ENCODE data around the gene EIF2AK2.

The EIF2AK2 gene

GRCh38 chr2:37156071-37156856 is 516 bp downstream of the EIF2AK2 start:
- DNase-seq (ENCODE audit: low read depth in 1 of 2, low spot score in 1 of 2), result peak; percentile 10 to 46
- no peaks in the 10 kb centered on the region for H3K27me3 ChIP-seq (ENCODE audit: insufficient read depth, poor library complexity, severe bottlenecking)
- no peak for TF ChIP-seq SPI1 (IDR thresholded peaks at IDR 0.05; ENCODE audit: borderline replicate concordance, low read depth)
- TF ChIP-seq POLR2AphosphoS5 (IDR thresholded peaks at IDR 0.05; ENCODE audit: low read depth), result no peak
- no peak for TF ChIP-seq REST (IDR thresholded peaks at IDR 0.05; ENCODE audit: insufficient replicate concordance, low read depth)
- peak overlapping the region; percentile 65 for H3K4me3 ChIP-seq (replicated peaks; ENCODE audit: insufficient read depth, low read length)
- H3K27ac ChIP-seq (replicated peaks), result peak overlapping the region; percentile 79

- no peak for TF ChIP-seq CTCF (IDR thresholded peaks at IDR 0.05; ENCODE audit: insufficient read depth, low read length)
- peak; percentile 19 for TF ChIP-seq REST (IDR thresholded peaks at IDR 0.05; ENCODE audit: insufficient replicate concordance, low read depth)
- TF ChIP-seq SPI1 (IDR thresholded peaks at IDR 0.05; ENCODE audit: borderline replicate concordance, low read depth), result no peak
- no peak for TF ChIP-seq POLR2AphosphoS5 (IDR thresholded peaks at IDR 0.05; ENCODE audit: low read depth)
- no peak for TF ChIP-seq GABPA (IDR thresholded peaks at IDR 0.05; ENCODE audit: low read depth)
- DNase-seq (ENCODE audit: low read depth in 1 of 2, low spot score in 1 of 2), result no peak
- Histone ChIP-seq H3K27me3 (ENCODE audit: insufficient read depth, poor library complexity, severe bottlenecking) (no peaks in the 10 kb centered on the region), H3K4me3 (replicated peaks; ENCODE audit: insufficient read depth, low read length) (no peak overlapping the region), H3K27ac (replicated peaks) (no peak overlapping the region)
These were observed 2.0 kb downstream of the EIF2AK2 start for GRCh38 chr2:37154785-37155184.

GRCh38 chr2:37153224-37153623 is 3.6 kb downstream of the EIF2AK2 start:
- Histone ChIP-seq H3K27ac (replicated peaks) (no peak overlapping the region), H3K4me3 (replicated peaks; ENCODE audit: insufficient read depth, low read length) (no peak overlapping the region), H3K27me3 (ENCODE audit: insufficient read depth, poor library complexity, severe bottlenecking) (no peaks in the 10 kb centered on the region)
- DNase-seq (ENCODE audit: low read depth in 1 of 2, low spot score in 1 of 2), result no peak
- no peak for TF ChIP-seq SPI1 (IDR thresholded peaks at IDR 0.05; ENCODE audit: borderline replicate concordance, low read depth)
- no peak for TF ChIP-seq CTCF (IDR thresholded peaks at IDR 0.05; ENCODE audit: insufficient read depth, low read length)
- TF ChIP-seq POLR2AphosphoS5 (IDR thresholded peaks at IDR 0.05; ENCODE audit: low read depth), result no peak
- TF ChIP-seq GABPA (IDR thresholded peaks at IDR 0.05; ENCODE audit: low read depth), result no peak
- TF ChIP-seq REST (IDR thresholded peaks at IDR 0.05; ENCODE audit: insufficient replicate concordance, low read depth), result no peak
